Activated T-cell treated with anti-CD3 and anti-CD28 coated beads for 1 hour (primary cell): Measurements from ENCODE around the gene GSN.

Source experiments
- DNase-seq: peaks from one replicate; pipeline ENCODE4 v3.0.0-alpha.2; 2020; ENCODE audit warnings: low read depth

GSN gene

GRCh38 chr9:121246821-121247561, 21.0 kb upstream of the GSN start:
- no peak for DNase-seq

- DNase-seq, result no peak
These were observed 18.4 kb upstream of the GSN start for GRCh38 chr9:121249563-121249962.

DNA sequence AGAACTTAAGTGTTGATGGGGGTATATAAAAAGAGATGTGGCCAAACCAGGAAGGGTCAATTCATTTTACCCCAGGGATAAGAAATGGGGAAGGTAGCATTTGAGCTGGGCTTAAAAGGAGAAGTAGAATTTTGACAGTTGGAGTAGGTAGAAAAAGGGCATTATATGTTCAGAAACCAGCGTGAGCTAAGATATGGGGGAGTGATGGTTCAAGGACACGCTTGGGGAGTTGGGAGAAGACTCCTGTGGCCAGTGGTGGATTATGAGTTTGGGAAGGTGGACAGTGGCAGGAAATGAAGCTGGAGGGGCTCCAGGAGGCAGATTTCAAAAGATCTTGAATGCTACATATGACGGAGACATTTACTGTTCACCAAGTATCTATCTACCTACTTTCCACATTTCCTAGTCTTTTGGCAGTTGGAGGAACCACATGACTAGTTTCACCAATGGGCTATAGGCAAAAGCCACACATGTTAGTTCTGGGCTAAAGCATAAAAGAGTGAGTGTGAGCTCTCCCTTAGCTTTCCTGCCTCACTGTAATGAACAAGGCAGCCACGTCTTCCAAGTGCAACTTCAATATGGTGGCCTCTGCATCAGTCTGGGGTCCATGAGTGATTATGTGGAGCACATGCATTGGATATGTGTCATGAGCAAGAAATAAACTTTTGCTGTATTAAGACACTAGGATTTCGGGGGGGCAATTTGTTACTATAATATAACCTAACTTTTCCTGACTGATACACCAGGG, 15.7 kb upstream of the GSN start:
- DNase-seq, result no peak

- DNase-seq, result no peak
These were observed 14.8 kb upstream of the GSN start for GRCh38 chr9:121253162-121253561.

- DNase-seq, result no peak
These were observed 14.0 kb upstream of the GSN start for GRCh38 chr9:121253821-121254501.

DNA sequence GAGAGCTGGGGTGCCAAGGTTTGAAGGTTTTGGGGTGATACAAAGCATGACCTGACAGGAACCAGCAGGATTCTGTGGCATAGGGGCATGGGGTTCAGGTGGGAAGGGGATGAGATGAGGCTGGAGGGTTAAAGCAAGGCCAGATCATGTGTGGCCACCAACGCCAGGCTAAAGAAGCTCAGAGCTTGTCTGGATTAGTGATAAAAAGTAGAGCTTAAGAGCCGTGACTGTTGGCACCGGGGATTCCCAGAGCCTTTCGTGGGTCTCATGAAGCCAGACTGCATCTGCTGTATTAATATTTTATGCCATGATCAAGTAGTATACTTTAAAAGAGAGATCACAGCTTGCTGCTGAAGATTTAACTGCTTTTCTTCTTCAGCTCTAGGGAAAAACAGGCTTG, 8.5 kb upstream of the GSN start:
- DNase-seq, result no peak

DNA sequence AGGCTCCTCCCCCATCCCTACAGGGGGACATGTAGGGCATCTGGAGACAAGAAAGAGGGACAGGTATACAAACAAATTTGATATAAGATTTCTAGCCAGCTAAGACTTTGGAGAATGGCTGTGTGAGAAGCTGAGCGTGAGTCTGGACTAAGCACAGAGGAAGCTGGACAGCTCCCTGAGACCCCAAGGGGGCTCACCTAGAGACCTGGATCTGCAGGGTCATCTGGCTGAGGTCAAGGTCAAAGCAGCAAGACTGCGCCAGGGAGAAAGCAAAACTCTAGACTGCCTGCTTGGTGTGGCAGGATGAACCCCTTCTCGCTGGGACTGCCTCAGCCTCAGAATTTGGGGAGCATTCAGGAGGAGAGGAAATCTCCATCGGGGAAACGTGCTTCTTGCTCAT, 8.0 kb upstream of the GSN start:
- DNase-seq, result no peak

GRCh38 chr9:121260457-121261106, 7.4 kb upstream of the GSN start:
- DNase-seq, result no peak

DNA sequence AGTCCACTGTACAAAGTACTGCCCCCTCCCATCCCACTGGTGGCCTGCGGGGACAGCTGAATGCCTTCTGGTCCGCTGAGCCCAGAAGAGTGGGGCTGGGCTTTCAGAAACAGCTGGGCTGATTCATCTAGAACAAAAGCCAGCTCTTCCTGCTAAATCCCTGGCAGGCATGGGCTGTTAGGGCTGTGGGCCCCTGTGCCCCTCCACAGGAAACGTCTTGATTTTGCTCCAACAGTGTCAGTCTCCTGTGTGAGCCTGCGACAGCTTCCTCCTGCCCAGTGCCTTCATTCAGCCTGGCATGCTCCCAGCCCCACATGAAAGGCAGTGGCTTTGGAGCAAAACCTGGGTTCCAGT, 6.9 kb upstream of the GSN start:
- no peak for DNase-seq

DNA sequence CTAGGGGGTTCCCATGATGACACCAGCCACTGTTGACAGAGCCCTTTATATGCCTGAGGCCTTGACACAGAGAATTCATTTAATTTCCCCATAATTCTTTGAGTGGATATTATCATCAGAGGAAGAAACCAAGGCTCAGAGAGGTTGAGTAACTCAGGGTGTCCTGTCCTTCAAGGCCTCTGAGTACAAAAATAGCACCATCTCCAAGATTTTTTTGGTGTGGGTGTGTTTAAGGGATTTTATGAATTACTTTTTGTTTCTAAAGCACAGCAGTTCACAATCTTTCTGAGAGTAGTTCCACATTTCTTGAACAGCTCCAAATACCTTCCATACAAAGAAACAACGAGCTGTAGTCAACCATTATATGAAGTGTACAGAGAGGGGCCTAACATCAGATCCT, 6.2 kb upstream of the GSN start:
- no peak for DNase-seq

DNA sequence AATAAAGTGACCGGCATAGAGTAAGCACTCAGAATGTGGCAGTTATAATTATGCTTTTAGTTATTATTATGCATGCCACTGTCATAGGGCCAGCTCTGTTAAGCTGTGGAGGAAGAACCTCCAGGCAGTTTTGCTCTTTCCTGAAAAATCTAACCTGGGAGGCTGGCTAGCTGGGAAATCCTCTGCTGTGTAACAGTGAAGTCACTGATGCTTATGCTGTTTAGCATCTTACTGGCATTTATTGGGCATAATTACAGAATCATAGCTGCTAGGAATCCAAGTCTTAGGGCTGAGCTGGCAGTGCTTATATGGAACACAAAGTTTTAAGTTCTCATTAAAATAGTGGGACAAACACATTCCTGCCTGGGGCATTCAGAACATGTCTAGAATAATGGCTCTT, 5.5 kb upstream of the GSN start:
- no peak for DNase-seq

GRCh38 chr9:121262953-121263352, 5.0 kb upstream of the GSN start:
- no peak for DNase-seq

- no peak for DNase-seq
These were observed 1.6 kb upstream of the GSN start for GRCh38 chr9:121266356-121266755.

DNA sequence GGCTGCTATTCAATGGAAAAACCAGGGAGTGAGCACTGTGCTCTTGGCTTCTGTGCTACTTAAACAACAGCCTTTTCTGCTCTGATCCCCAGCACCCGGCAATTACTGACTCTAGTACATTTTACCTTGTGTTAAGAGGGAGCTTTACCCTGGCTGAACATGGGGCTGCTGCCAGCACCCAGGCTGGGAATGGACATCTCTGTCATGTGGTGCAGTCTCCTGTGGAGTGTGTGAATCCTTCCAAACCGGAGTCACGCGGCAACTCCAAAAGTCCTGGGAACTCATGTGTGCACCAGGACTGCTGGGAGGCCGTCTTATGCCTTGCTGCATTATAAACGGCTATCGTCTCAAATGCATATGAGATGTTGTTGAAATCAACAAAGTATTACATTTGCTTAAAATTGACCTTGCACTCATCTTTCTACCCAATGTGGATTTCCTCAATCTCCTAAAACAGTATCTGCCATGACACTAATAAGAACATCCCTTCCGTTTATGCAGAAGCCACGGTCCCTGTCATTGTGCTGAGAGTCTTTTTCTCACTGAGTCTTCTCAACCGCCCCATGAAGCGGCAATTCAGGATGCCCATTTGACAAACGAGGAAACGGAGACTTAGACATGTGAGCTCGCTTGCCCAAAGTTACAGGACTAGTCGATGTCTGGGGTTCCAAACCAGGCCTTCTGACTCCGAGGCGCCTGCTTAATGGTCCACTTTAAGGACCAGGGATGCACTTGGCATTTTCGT, 884 bp upstream of the GSN start:
- no peak for DNase-seq

GRCh38 chr9:121268598-121268850, 562 bp downstream of the GSN start:
- DNase-seq, result no peak

- DNase-seq, result no peak
These were observed 1.1 kb downstream of the GSN start for GRCh38 chr9:121268851-121269641.

DNA sequence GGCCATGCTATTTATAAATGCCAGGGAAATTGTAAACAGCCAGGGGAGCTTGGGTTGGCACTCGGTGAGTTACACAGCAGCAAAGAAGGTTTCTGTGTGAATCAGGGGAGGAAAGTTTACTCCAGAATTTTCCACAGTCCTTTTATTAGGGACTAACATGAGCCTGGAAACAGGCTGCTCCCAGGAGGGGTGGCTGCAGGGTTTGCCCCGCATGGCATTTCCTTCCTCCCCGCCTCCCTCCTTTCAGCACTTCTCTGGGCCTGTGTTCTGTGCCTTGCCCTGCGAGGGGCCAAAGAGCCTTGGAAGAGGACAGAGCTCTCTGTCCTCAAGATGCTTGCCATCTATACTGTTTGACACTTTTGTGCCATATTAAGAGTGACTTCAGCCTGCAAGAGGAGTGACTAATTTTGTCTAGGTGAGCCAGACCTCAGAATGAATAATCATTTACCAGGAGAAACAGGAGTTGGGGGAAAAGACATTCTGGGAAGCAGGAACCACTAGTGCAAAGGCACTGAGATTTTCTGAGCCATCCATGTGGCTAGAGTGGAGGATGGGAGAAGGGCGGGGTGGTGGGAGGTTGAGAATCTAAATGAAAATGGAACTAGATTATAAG, 1.8 kb downstream of the GSN start:
- DNase-seq, result no peak

DNA sequence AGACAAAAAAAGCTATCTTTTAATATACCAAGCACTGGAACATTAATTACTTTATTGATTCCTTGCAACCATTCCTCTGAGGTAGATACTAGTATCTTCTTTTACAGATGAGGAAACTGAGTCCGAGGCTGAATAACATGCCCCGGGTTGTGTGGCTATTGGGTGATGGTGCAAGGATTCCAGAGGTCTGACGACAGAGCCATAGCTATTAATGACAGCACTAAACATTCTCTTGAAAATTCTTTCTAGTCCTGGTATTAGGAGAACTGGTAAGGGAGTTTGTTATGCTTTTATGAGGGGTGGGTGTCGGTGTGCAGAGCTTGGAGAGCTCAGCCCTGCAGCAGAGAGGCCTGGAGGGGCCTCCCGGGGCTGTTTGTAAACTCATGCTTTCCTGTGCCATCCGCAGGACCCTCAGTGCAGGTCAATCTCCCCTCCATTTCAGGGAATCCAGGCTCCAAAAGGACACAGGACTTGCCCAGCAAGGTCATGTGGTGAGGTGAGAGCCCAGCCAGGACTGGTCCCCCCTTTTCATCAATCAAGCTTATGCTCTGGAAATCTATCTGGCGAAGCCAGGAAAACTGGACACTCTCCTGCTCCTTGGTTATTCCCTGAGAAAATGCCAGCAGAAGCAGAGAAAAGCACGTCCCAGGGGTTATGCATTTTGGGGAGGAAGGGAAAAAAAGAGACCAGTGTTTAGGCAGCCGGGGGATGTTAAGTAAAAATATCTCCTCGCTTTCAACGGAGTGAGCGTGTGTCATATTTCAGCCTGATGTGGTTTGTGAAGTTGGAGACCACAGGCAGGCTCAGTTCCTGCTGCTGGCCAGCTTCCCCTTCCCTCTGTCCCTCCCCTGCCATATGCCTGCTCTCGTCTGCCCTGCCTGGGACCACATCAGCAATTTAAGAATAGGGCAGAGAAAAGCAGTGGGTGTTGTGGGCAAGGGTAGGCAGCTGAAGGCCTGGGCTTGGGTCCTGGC, 3.7 kb downstream of the GSN start:
- DNase-seq, result no peak

- DNase-seq, result no peak
These were observed 4.5 kb downstream of the GSN start for GRCh38 chr9:121272401-121272948.
